SK-N-MC (cell line): Measurements from ENCODE around the gene HBD.

Source experiments
- EZH2 ChIP-seq: fragments of 200-600 bp; sonication (generic); IDR thresholded peaks from one replicate; pipeline ENCODE4 v1.6.1; 2017; ENCODE audit warnings: antibody characterized with exemption
- POLR2AphosphoS5 ChIP-seq: IDR thresholded peaks from 2 replicates; pipeline ENCODE4 v1.6.1; 2012; ENCODE audit warnings: mild to moderate bottlenecking, low read depth, low read length, borderline replicate concordance

DNA sequence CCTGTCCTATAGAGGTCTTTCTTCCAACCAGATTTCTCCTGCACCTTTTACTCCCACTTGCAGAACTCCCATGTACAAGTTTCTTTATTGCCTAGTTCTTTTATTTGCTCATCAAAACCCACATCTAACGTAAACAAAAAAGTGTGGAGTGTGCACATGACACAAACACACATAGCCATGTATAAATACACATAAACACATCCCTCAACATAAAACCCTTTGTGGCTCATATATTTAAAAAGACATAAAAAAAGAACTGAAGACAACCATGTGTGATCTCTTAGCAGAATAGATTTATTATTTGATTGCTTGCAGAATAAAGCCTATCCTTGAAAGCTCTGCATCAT, 18.6 kb upstream of the HBD start:
- no peak for TF ChIP-seq EZH2
- no peak for TF ChIP-seq POLR2AphosphoS5
